GM13977 (cell line): ENCODE results near the gene POLN.

Experiments
- DNase-seq: peaks from one replicate; pipeline ENCODE4 v3.0.0; 2012; ENCODE audit warnings: low spot score
- in situ Hi-C: fragments of 300-500 bp; cut with MboI; formaldehyde crosslinking; loops from one replicate; pipeline ENCODE4 v1.12.0; 2022; ENCODE audit warnings: low sequenced_read_pairs, low pct_unique_long_range_greater_than_20kb, mixed read lengths, inconsistent platforms; ENCODE audit not compliant: unreplicated experiment
- TF ChIP-seq, protein P1 (sequence below): IDR thresholded peaks from 2 replicates; pipeline ENCODE4 v1.5.1; 2012; ENCODE audit warnings: mild to moderate bottlenecking, control low read depth; ENCODE audit not compliant: insufficient read depth; ENCODE audit errors: extremely low read depth, missing control alignments

The POLN gene

DNA sequence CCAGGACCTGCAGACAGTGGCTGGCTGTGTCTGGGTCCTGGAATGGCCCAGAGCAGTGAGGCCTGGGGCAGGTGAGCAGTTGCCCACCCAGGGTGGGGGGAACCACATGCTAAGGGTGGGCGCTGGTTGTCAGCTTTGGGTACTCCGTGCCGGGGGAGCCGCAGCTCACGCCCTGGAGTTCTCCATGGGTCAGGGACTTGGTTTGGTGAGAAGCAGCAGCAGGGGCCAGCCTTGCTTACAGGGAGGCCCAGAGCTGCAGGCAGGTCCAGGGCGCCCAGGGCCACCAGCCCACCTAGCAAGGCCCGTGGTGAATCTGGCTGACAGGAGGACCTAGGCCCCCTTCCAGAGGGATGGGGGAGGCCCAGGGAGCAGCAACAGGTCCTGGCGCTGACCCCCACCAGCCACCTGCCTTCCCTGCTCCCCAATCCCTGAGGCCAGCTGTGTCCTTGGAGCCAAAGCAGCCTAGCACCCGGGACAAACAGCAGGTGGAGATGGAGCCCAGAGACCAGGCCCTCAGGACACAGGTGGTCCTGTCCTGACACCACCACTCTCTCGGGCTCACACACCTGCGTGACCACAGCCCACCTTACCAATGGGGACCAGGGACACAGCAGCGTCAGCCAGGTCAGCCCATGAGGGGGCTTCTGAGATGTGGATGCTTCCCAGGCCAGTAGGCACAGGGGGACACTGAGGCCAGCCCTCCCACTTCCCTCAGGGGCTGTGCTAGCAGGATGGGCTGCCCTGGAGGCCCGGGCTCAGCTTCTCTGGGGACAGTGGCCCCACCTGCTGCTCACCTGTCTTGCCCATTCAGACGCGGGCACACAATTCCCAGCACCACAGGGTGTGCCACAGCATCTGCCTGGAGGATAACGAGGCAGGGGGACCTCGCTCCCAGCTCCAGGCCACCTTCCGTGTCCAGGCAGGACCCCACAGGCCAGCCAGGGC lies 16.4 kb upstream of the POLN start:
- TF ChIP-seq, protein P1, sequence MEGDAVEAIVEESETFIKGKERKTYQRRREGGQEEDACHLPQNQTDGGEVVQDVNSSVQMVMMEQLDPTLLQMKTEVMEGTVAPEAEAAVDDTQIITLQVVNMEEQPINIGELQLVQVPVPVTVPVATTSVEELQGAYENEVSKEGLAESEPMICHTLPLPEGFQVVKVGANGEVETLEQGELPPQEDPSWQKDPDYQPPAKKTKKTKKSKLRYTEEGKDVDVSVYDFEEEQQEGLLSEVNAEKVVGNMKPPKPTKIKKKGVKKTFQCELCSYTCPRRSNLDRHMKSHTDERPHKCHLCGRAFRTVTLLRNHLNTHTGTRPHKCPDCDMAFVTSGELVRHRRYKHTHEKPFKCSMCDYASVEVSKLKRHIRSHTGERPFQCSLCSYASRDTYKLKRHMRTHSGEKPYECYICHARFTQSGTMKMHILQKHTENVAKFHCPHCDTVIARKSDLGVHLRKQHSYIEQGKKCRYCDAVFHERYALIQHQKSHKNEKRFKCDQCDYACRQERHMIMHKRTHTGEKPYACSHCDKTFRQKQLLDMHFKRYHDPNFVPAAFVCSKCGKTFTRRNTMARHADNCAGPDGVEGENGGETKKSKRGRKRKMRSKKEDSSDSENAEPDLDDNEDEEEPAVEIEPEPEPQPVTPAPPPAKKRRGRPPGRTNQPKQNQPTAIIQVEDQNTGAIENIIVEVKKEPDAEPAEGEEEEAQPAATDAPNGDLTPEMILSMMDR = no peak
- in situ Hi-C loops = no loop called here
- no peak for DNase-seq

DNA sequence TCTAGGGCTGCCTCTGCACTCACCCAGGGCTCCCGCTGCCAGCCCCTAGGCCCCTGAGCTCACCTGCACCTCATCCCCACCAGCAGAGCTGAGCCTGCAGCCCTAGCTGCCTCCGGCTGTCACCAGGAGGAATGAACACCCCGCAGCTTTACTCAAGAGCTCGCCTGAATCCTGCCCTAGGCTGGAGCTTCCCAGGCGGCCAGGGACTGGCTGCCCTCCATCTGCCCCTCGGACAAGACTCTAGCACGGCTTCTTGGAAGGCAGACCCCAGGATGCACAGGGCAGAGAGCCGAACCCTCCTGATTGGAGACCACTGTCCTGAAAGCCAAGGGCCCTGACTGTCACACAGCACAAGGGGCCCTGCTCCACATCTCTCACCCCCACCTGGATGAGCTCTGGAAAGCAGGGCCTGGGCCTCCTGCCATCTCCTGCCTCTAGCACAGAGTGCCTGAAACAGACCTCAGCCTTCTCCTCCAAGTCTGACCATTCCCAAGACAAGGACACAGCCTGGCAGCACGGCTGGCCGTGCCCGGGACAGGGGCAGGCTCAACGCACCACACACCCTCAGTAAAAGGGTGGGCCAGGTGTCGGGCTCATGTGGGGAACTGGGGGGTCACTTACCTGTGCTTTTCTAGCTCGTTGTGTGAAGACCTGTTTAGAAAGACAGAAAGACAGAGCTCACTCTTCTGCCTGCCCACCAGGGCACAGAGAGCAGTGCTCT lies 15.6 kb upstream of the POLN start:
- TF ChIP-seq, protein P1 = no peak
- in situ Hi-C loops = no loop called here
- no peak for DNase-seq

- in situ Hi-C loops = no loop called here
- TF ChIP-seq, protein P1 = no peak
- no peak for DNase-seq
Measured at GRCh38 chr4:2256781-2257191, 14.9 kb upstream of the POLN start.

DNA sequence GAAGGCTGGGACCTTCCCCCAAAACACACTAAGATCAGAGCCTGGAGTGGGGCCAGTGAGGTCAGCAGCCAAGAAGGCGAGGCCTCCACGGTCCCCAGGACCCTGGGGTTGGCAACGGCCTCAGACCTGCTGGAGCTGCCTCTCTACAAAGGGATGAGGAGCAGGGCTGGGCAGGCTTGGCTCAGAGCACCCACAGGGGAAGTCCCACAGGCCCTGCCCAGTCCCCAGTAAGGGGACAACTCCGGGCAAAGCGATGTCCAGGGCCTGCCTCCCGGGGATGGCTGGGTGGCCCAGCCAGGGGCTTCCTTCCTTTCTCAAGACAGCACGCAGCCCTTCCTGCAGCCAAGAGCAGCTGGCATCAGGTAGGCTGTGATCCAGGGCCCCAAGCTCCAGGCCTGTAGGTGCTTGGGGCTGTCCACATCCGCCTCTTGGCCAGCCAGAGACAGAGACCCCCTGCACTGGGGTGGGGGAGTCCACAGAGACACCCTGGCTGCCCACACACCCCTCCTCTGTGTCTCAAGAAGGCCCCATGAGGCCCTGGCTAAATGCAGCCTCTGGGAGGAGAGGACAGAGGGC lies 14.3 kb upstream of the POLN start:
- no peak for DNase-seq
- in situ Hi-C loops = no loop called here
- TF ChIP-seq, protein P1 = no peak

GRCh38 chr4:2255501-2256155 lies 13.7 kb upstream of the POLN start:
- DNase-seq = no peak
- in situ Hi-C loops = no loop called here
- TF ChIP-seq, protein P1 = no peak
